Measurements from ENCODE around the gene STXBP5L. TPM values are rescaled to one million over a fixed set of nuclear protein-coding genes. Genes with fewer than 3 reads are reported as not detected.

The STXBP5L gene
- polyA plus RNA-seq, 3 donors, result not detected

- no peak overlapping the region for H2AFZ ChIP-seq (ENCODE audit: insufficient read depth, low read depth, low read length, poor library complexity, severe bottlenecking)
- no peak for DNase-seq
- no peak for TF ChIP-seq CTCF (IDR thresholded peaks at IDR 0.05)
- H3K4me3 Mint-ChIP-seq, result no peak overlapping the region
- no peaks in the 10 kb centered on the region for H3K79me2 ChIP-seq (ENCODE audit: insufficient read depth, low read length)
- H3K36me3 Mint-ChIP-seq, result no peaks in the 10 kb centered on the region
- no peak overlapping the region for H3K27ac Mint-ChIP-seq
- H3K4me1 Mint-ChIP-seq, result no peaks in the 10 kb centered on the region
- no peaks in the 10 kb centered on the region for H3K27me3 Mint-ChIP-seq (ENCODE audit: low read depth in 3 of 3)
- H3K36me3 ChIP-seq (replicated peaks in 1 of 2; ENCODE audit: control insufficient read depth in 1 of 2, insufficient read depth in 2 of 2, low read length in 2 of 2), result no peaks in the 10 kb centered on the region
- H3K9me3 ChIP-seq (replicated peaks in 1 of 2; ENCODE audit: control insufficient read depth in 1 of 2, insufficient read depth in 1 of 2, low read length in 2 of 2), result no peaks in the 10 kb centered on the region
- H3K9ac ChIP-seq (ENCODE audit: insufficient read depth, low read length, poor library complexity, severe bottlenecking), result no peak overlapping the region
- no peaks in the 10 kb centered on the region for H3K27me3 ChIP-seq (ENCODE audit: control insufficient read depth in 2 of 2, insufficient read depth in 2 of 2, low read length in 2 of 2)
- no peak overlapping the region for H3K4me3 ChIP-seq (replicated peaks in 1 of 3; ENCODE audit: low read depth in 2 of 3, low read length in 3 of 3)
- H3K9me3 Mint-ChIP-seq, result peaks cover 0 to 1% (median 0%) of the 10 kb centered on the region in 7 donors
- H4K20me1 ChIP-seq (ENCODE audit: insufficient read depth, low read length), result no peaks in the 10 kb centered on the region
- H3K4me1 ChIP-seq (ENCODE audit: control insufficient read depth in 1 of 2, insufficient read depth in 2 of 2, low read length in 2 of 2), result no peaks in the 10 kb centered on the region
- intact Hi-C loops (cut with micrococcal nuclease), result no loop called here
- H3K4me2 ChIP-seq (replicated peaks; ENCODE audit: extremely low read depth, low read length, poor library complexity, severe bottlenecking), result no peak overlapping the region
- H3K27ac ChIP-seq (ENCODE audit: low read depth in 1 of 2, low read length in 2 of 2), result no peak overlapping the region
- WGBS (ENCODE audit: insufficient coverage), result no CpG with 5 or more reads among the region's 1 CpG
Observed at GRCh38 chr3:121153851-121154250, 245.8 kb downstream of the STXBP5L start.

- H3K27me3 Mint-ChIP-seq (ENCODE audit: low read depth in 3 of 3), result no peaks in the 10 kb centered on the region
- no peaks in the 10 kb centered on the region for H3K36me3 Mint-ChIP-seq
- Histone ChIP-seq H3K4me3 (replicated peaks in 1 of 3; ENCODE audit: low read depth in 2 of 3, low read length in 3 of 3) (no peak overlapping the region), H3K9me3 (replicated peaks in 1 of 2; ENCODE audit: control insufficient read depth in 1 of 2, insufficient read depth in 1 of 2, low read length in 2 of 2) (no peaks in the 10 kb centered on the region), H3K79me2 (ENCODE audit: insufficient read depth, low read length) (no peaks in the 10 kb centered on the region), H4K20me1 (ENCODE audit: insufficient read depth, low read length) (no peaks in the 10 kb centered on the region), H3K4me2 (replicated peaks; ENCODE audit: extremely low read depth, low read length, poor library complexity, severe bottlenecking) (no peak overlapping the region), H3K4me1 (ENCODE audit: control insufficient read depth in 1 of 2, insufficient read depth in 2 of 2, low read length in 2 of 2) (no peaks in the 10 kb centered on the region), H3K27ac (ENCODE audit: low read depth in 1 of 2, low read length in 2 of 2) (no peak overlapping the region), H3K36me3 (replicated peaks in 1 of 2; ENCODE audit: control insufficient read depth in 1 of 2, insufficient read depth in 2 of 2, low read length in 2 of 2) (no peaks in the 10 kb centered on the region), H2AFZ (ENCODE audit: insufficient read depth, low read depth, low read length, poor library complexity, severe bottlenecking) (no peak overlapping the region), H3K27me3 (ENCODE audit: control insufficient read depth in 2 of 2, insufficient read depth in 2 of 2, low read length in 2 of 2) (no peaks in the 10 kb centered on the region), H3K9ac (ENCODE audit: insufficient read depth, low read length, poor library complexity, severe bottlenecking) (no peak overlapping the region)
- TF ChIP-seq CTCF (IDR thresholded peaks at IDR 0.05), result no peak
- no peak for DNase-seq
- H3K4me1 Mint-ChIP-seq, result no peaks in the 10 kb centered on the region
- no peak overlapping the region for H3K4me3 Mint-ChIP-seq
- no peak overlapping the region for H3K27ac Mint-ChIP-seq
- 100% methylated on average over 1 of the region's 1 CpG for WGBS (ENCODE audit: insufficient coverage)
- intact Hi-C loops (cut with micrococcal nuclease), result no loop called here
- H3K9me3 Mint-ChIP-seq, result no peaks in the 10 kb centered on the region
Observed at GRCh38 chr3:121155028-121155427, 247.0 kb downstream of the STXBP5L start.

Measured in CD14-positive monocyte (primary cell).